Stimulated activated naive CD8-positive, alpha-beta T cell treated with anti-CD3 and anti-CD28 coated beads, Interleukin-15, amount 100 ng/mL, for 72 hours (primary cell): ENCODE results near the gene NLE1.

Source experiments
- ATAC-seq: fragments of 150-1000 bp; cut with Tn5 transposase; 2 replicates; pipeline ENCODE4 v1.10.0; 2021; ENCODE audit warnings: mild to moderate bottlenecking, moderate library complexity
- DNase-seq, 2 donors: peaks; one replicate each; pipeline ENCODE4 v3.0.0; 2021 to 2022
- H3K27ac Mint-ChIP-seq, 2 donors: one replicate each; pipeline ENCODE4 v1.8.0; 2022; ENCODE audit warnings: mild to moderate bottlenecking in 2 of 2, mixed read lengths in 2 of 2, moderate library complexity in 2 of 2
- H3K27me3 Mint-ChIP-seq: one replicate; pipeline ENCODE4 v1.8.0; 2022; ENCODE audit warnings: mixed read lengths
- H3K4me1 Mint-ChIP-seq: one replicate; pipeline ENCODE4 v1.8.0; 2022; ENCODE audit warnings: mild to moderate bottlenecking, mixed read lengths
- H3K4me3 Mint-ChIP-seq, 2 donors: one replicate each; pipeline ENCODE4 v1.8.0; 2022; ENCODE audit warnings: mild to moderate bottlenecking in 2 of 2, mixed read lengths in 2 of 2, moderate library complexity in 1 of 2
- H3K9me3 Mint-ChIP-seq, 2 donors: one replicate each; pipeline ENCODE4 v1.8.0; 2022; ENCODE audit warnings: mixed read lengths in 2 of 2

NLE1 gene

GRCh38 chr17:35088356-35088880 lies 53.7 kb downstream of the NLE1 start:
- Mint-ChIP-seq H3K27me3 (no peaks in the 10 kb centered on the region), H3K4me1 (peaks cover 74% of the 10 kb centered on the region), H3K9me3 (no peaks in the 10 kb centered on the region), H3K27ac (peak overlapping the region; percentile 93 to 98), H3K4me3 (peak overlapping the region; percentile 95 to 96)
- DNase-seq (peak in 1 of 2 donors; percentile 57), ATAC-seq (peak; percentile 19)

DNA sequence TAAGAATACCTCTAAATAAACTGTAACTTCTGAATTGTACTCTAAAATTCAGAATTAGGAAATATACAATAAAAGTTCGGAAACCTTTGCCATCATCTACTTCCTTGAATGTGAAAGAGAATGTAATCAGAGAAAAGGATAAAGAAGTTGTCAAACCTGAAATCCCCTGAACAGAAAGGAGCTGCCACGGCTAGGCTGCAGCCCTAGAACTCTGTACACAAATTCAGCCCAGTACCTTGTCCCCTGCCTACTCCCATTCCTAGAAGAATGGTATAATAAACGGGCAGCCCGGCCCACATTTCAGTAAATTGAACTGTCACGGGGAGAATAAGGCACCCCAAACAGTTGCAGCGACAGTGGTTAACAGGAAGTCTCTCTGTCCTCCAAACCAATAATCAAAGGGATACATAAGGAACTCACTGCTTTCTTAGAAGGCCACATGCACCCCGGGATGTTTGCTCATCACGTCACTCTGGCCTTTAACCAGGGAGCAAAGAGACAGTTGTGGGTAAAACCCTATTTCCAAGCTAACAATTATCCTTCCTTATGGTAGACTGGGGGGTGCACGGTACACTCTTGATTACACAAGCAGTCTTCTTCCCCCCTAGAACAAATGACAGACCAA lies 54.3 kb downstream of the NLE1 start:
- Mint-ChIP-seq H3K4me1 (peaks cover 79% of the 10 kb centered on the region), H3K27me3 (no peaks in the 10 kb centered on the region), H3K4me3 (peak overlapping the region; percentile 95 to 96), H3K9me3 (no peaks in the 10 kb centered on the region), H3K27ac (peak overlapping the region; percentile 93 to 98)
- ATAC-seq: peak; percentile 0
- DNase-seq: peak; percentile 34 to 45

DNA sequence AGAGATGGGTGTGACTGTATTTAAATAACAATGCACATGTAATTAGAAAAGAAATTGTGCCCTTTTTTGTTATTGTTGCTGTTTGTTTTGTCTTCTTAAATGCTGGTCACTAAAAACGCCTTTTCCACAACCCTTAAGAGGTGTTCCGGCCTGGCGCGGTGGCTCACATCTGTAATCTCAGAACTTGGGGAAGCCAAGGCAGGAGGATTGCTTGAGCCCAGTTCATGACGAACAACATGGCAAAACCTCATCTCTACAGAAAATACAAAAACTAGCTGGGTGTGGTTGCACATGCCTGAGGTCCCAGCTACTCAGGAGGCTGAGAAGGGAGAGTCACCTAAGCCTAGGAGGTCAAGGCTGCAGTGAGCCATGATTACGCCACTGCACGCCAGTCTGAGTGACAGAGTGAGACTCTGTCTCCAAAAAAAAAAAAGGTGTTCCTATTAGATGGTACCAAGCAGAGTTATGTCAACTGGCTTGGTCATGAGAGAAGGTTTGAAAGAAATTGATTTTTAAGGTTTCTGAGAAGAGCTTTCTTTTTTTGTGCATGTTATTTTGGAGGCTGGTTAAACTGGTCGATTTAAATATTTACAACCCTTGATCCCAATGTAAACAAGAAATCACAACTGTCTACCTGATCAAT lies 55.1 kb downstream of the NLE1 start:
- H3K27me3 Mint-ChIP-seq: no peaks in the 10 kb centered on the region
- peaks cover 87% of the 10 kb centered on the region for H3K4me1 Mint-ChIP-seq

DNA sequence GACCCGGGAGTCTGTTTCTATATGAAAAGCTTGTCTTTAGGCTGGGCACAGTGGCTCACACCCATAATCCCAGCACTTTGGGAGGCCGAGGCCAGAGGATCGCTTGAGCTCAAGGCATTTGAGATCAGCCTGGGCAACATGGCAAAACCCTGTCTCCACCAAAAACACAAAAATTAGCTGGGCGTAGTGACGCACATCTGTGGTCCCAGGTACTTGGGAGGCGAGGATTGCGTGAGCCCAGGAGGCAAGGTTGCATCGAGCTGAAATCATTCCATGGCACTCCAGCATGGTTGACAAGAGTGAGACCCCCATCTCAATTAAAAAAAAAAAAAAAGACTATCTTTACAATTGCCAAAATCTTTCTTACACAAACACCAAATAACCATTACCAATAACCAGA lies 55.9 kb downstream of the NLE1 start:
- Mint-ChIP-seq H3K4me1 (peaks cover 93% of the 10 kb centered on the region), H3K4me3 (peak overlapping the region in 1 of 2 donors; percentile 96), H3K27me3 (no peaks in the 10 kb centered on the region), H3K9me3 (no peaks in the 10 kb centered on the region), H3K27ac (peak overlapping the region; percentile 39 to 53)
- DNase-seq: no peak
- no peak for ATAC-seq

More for the DNA sequence above, 55.1 kb downstream of the NLE1 start:
- no peak overlapping the region for H3K27ac Mint-ChIP-seq
- H3K4me3 Mint-ChIP-seq: peak overlapping the region; percentile 7 to 96
- ATAC-seq: no peak
- DNase-seq: no peak
- no peaks in the 10 kb centered on the region for H3K9me3 Mint-ChIP-seq

DNA sequence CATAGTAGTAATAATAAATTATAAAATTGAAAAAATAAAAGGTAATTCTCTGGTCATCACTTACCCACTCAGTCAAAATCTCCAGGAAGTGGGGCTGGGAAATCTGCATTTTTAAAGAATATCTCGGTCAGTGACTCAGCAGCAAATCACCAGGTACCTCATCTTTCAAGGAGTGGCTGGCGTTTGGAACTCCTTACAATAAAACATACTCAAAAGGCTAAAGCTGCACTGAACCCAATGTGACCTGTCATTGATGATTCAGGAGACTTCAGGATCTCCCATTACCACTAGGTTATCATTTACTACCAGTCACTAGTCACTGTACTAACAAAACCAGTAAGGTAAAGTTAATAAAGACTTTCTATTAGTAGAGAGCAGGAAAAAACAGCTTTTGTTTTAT lies 57.1 kb downstream of the NLE1 start:
- DNase-seq (no peak), ATAC-seq (no peak)
- H3K27ac Mint-ChIP-seq: no peak overlapping the region
- no peak overlapping the region for H3K4me3 Mint-ChIP-seq
- no peaks in the 10 kb centered on the region for H3K27me3 Mint-ChIP-seq
- H3K9me3 Mint-ChIP-seq: no peaks in the 10 kb centered on the region
- peaks cover 93% of the 10 kb centered on the region for H3K4me1 Mint-ChIP-seq

GRCh38 chr17:35083071-35083470 lies 59.0 kb downstream of the NLE1 start:
- no peak for ATAC-seq
- no peak for DNase-seq
- no peaks in the 10 kb centered on the region for H3K9me3 Mint-ChIP-seq
- no peaks in the 10 kb centered on the region for H3K27me3 Mint-ChIP-seq
- peak overlapping the region in 1 of 2 donors; percentile 41 for H3K4me3 Mint-ChIP-seq
- H3K27ac Mint-ChIP-seq: no peak overlapping the region
- peaks cover 90% of the 10 kb centered on the region for H3K4me1 Mint-ChIP-seq

DNA sequence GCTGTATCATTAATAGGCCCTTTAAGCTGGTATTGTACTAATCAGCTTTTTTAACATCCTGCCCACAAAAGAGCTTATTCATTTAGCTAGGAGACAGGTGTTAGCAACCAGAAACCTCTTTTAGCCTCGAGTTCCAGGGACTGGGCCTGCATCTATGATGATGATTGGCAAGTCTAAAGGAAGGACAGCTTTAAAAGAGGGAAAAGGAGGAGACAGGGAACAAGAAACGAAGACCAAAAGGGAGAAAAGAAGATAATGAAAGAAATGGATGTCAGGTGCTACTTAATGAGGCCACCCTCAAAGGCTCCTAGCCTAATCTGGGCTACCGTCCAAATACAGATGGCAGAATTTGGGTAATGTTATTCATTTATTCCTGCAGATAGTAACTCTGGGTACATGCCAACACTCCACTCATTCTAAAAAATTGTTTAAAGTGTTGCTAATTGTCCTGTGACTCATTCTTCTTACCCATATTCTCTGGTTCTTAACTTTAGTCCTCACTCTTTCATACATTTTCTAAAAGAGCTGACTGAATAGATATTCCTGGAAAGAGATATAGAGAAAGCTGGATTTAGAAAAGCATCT lies 59.9 kb downstream of the NLE1 start:
- peaks cover 81% of the 10 kb centered on the region for H3K4me1 Mint-ChIP-seq

DNA sequence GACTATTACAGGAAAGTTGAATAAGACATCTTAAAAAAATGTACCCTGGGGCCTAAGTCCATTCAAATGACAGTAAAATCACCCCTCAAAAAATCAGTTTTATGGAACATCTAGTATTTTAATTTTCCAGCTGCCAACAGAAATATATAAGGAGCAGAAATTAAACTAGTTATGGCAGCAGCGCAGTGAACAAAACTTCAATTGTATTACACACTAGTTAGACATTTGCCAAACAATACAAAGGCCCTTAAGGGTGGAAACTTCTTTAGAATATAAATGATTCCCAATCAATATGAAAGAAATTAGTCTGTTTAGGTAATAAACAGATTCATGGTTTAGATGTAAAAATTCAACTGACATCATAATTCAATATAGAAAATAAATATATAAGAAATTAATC lies 60.5 kb downstream of the NLE1 start:
- H3K4me3 Mint-ChIP-seq: no peak overlapping the region
- H3K4me1 Mint-ChIP-seq: peaks cover 75% of the 10 kb centered on the region
- peak overlapping the region in 1 of 2 donors; percentile 16 for H3K27ac Mint-ChIP-seq
- H3K9me3 Mint-ChIP-seq: no peaks in the 10 kb centered on the region
- DNase-seq (no peak), ATAC-seq (no peak)
- no peaks in the 10 kb centered on the region for H3K27me3 Mint-ChIP-seq

More for the DNA sequence above, 59.9 kb downstream of the NLE1 start:
- no peaks in the 10 kb centered on the region for H3K27me3 Mint-ChIP-seq
- H3K9me3 Mint-ChIP-seq: no peaks in the 10 kb centered on the region
- ATAC-seq (peak; percentile 81), DNase-seq (no peak)
- peak overlapping the region; percentile 53 to 74 for H3K4me3 Mint-ChIP-seq
- peak overlapping the region in 1 of 2 donors; percentile 10 for H3K27ac Mint-ChIP-seq

DNA sequence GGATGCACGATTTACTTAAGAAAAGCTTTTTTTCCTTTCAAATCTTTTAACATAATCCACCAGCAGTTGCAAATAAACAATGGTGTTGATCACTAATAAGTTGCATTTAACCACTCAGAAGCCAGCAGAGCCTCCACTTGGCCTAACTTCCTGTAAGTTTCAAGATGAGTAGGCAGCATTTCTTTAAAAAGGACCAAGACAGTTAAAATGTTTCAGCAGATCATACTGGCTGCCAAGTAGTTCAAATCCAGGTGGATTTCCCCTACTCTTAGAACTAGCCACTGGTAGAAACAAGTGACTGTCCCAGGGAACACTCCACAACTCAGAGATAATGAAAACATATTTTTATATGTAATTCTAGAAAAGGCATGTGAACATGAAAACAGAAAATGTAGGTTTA lies 61.6 kb downstream of the NLE1 start:
- peak in 1 of 2 donors; percentile 26 for DNase-seq
- peak overlapping the region; percentile 63 to 71 for H3K27ac Mint-ChIP-seq
- peak overlapping the region; percentile 27 to 61 for H3K4me3 Mint-ChIP-seq

DNA sequence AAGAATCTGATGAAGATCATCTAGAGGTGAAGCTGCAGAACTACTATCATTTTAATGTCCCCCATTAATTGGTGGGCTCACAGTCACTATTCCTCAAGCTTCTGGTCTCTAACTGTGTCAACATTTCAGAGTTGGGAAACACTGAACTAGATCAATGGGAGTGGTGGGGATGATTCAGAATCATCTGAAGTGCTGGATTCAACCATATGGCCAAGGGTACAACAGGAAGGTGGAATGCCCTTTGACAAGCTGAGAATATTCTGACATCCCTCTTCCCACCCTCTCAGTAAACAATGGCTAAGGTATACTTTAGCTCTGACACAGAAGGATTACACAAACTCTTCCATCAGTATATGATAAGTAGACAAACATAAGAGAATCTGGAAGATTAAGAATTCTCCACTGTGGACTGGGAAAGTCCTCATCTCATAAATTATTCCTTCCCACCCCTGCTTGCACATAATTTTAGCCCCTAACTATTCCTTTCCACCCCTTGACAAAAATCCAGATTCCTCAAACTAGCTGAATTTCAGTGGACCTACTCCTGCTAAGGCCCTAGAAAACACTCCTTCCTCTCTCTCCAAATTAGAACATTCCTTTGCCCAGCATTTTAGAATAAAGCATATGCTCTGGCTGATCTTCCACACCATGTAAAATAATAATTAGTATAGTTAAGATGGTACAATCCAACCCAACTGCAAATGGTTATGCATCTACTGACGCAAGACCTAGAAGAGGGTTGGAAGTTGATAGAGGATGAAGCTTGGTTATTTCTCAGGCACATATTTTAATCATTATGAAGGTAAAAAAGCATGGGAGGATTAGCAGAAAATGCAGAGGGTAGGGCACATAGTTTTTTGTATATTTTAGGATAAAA lies 62.3 kb downstream of the NLE1 start:
- Mint-ChIP-seq H3K27me3 (no peaks in the 10 kb centered on the region), H3K9me3 (no peaks in the 10 kb centered on the region), H3K4me3 (peak overlapping the region; percentile 27 to 61), H3K27ac (no peak overlapping the region), H3K4me1 (peaks cover 67% of the 10 kb centered on the region)
- DNase-seq: no peak
- no peak for ATAC-seq

More for the DNA sequence above, 61.6 kb downstream of the NLE1 start:
- no peaks in the 10 kb centered on the region for H3K27me3 Mint-ChIP-seq
- ATAC-seq: peak; percentile 83
- peaks cover 67% of the 10 kb centered on the region for H3K4me1 Mint-ChIP-seq
- H3K9me3 Mint-ChIP-seq: no peaks in the 10 kb centered on the region
